Bronchial epithelial cell (primary cell): ENCODE data around the gene STAMBP. TPM values are rescaled to one million over a fixed set of nuclear protein-coding genes. Genes with fewer than 3 reads are reported as not detected.

ENCODE experiments used
- DNase-seq: peaks from one replicate; pipeline ENCODE4 v3.0.0-alpha.2; 2010; ENCODE audit warnings: low read depth
- FAIRE-seq: peaks from 2 replicates; lab custom pipeline; 2011; peaks lifted over from hg19 to GRCh38; lab: Jason Lieb, UNC
- H3K27me3 ChIP-seq: 2 replicates; pipeline ENCODE4 v1.5.1; 2011; ENCODE audit warnings: low read length; ENCODE audit not compliant: control insufficient read depth, insufficient read depth
- H3K36me3 ChIP-seq: 2 replicates; pipeline ENCODE4 v1.5.1; 2011; ENCODE audit warnings: low read length; ENCODE audit not compliant: control insufficient read depth, insufficient read depth
- H3K4me3 ChIP-seq: 2 replicates; pipeline ENCODE4 v1.5.1; 2011; ENCODE audit warnings: mild to moderate bottlenecking, low read depth, low read length, control low read depth
- CTCF ChIP-seq: IDR thresholded peaks from 2 replicates; pipeline ENCODE4 v1.5.1; 2011; ENCODE audit warnings: mild to moderate bottlenecking, moderate library complexity, low read length, control low read depth, inconsistent platforms; ENCODE audit not compliant: insufficient read depth, severe bottlenecking
- total RNA-seq: library from RNA; depleted of rRNA; stranded (reverse); fragments of >200 nt; gene quantifications from 2 replicates; pipeline ENCODE4 v1.2.1, GENCODE V29; 2014

STAMBP gene
- total RNA-seq, 1 donor from 2014 or later = 24.0 TPM

GRCh38 chr2:73838889-73839534, 10.3 kb downstream of the STAMBP start:
- DNase-seq (no peak), FAIRE-seq (no peak)
- Histone ChIP-seq H3K27me3 (no peaks in the 10 kb centered on the region), H3K4me3 (no peak overlapping the region), H3K36me3 (peaks cover 10% of the 10 kb centered on the region)
- TF ChIP-seq CTCF = no peak

- DNase-seq (no peak), FAIRE-seq (no peak)
- Histone ChIP-seq H3K36me3 (peaks cover 8% of the 10 kb centered on the region), H3K27me3 (no peaks in the 10 kb centered on the region), H3K4me3 (no peak overlapping the region)
- no peak for TF ChIP-seq CTCF
These were observed 11.1 kb downstream of the STAMBP start for GRCh38 chr2:73839653-73840411.

DNA sequence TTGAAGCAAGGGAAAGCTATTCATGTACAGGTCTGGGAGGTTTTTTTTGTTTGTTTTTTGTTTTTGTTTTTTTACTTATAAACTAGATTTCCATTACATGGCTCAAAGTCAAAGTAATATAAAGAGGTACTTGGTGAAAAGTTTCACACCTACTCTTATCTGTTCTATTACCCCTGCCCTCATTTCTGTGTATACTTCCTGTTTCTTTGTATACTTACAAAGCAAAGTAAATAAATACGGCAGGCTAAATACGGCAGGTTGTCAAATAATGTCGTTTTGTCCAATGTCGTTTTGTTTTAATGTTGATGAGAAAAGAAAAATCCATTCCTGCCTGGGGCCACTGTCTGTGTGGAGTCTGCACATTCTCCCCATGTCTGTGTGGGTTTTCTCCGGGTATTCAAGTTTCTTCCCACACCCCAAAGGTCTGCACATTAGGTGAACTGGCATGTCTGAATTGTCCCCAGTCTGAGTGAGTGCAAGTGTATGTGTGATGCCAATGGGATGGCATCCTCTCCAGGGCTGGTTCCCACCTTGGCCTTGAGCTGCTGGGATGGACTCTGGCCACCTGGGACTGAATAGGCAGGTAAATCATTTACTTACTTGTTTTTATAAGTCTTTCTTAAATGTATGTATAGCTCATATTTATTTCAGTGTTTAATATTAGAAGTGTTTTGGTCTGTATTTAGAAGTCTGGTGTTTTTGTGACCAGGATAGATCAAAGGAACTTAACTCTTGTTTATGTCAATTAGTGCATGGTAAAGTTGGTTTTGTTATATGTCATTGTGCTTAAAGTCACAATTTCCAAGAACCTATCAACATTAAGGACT, 13.4 kb downstream of the STAMBP start:
- no peak overlapping the region for H3K4me3 ChIP-seq
- DNase-seq (peak; percentile 36), FAIRE-seq (no peak)
- peaks cover 13% of the 10 kb centered on the region for H3K36me3 ChIP-seq
- no peaks in the 10 kb centered on the region for H3K27me3 ChIP-seq
- no peak for TF ChIP-seq CTCF

- peaks cover 17% of the 10 kb centered on the region for H3K36me3 ChIP-seq
- no peak for FAIRE-seq
- H3K27me3 ChIP-seq = no peaks in the 10 kb centered on the region
- TF ChIP-seq CTCF = no peak
- DNase-seq = no peak
- no peak overlapping the region for H3K4me3 ChIP-seq
These were observed 13.9 kb downstream of the STAMBP start for GRCh38 chr2:73842739-73843019.

DNA sequence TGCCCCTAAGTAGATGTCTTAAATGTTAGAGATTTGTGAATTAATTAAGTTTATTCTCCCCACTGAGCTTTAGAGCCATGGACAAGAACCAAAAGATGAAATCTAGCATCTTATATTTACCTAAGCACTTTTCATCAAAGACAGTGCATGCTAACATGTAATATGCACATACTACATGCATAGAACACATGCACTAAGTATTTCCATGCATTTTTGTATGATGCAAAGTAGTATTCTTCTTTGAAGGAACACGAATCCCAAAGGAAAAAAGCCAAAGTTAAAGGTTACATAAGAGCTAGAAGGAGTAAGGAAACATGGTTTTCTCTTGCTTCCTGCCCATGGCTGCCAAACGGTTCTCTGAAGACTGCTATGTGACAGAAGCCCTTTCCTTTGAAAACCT, 15.3 kb downstream of the STAMBP start:
- H3K27me3 ChIP-seq = no peaks in the 10 kb centered on the region
- no peak for TF ChIP-seq CTCF
- DNase-seq = no peak
- no peak for FAIRE-seq
- H3K36me3 ChIP-seq = peaks cover 18% of the 10 kb centered on the region
- no peak overlapping the region for H3K4me3 ChIP-seq
